ENCODE results near the gene CNBP.
"Not testable (repeated sequence)": the region's sequence is repeated elsewhere in the genome, so short reads cannot be mapped to it uniquely, and the experiment has no call there.

Gene CNBP

DNA sequence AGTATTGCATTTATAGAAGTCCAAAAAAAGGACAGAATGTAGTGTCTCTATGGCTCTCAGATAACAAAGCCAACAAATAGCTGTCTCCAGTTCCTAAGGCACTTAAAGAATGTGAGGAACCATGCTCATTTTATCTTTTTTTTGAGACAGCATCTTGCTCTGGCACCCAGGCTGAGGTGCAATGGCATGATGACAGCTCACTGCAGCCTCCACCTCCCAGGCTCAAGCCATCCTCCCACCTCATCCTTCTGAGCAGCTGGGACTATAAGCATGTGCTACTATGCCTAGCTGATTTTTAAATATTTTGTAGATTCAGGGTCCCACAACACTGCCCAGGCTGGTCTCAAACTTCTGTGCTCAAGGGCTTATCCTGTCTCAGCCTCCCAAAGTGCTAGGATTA is 38.9 kb downstream of the CNBP start (continued):
- TF ChIP-seq, protein P1, sequence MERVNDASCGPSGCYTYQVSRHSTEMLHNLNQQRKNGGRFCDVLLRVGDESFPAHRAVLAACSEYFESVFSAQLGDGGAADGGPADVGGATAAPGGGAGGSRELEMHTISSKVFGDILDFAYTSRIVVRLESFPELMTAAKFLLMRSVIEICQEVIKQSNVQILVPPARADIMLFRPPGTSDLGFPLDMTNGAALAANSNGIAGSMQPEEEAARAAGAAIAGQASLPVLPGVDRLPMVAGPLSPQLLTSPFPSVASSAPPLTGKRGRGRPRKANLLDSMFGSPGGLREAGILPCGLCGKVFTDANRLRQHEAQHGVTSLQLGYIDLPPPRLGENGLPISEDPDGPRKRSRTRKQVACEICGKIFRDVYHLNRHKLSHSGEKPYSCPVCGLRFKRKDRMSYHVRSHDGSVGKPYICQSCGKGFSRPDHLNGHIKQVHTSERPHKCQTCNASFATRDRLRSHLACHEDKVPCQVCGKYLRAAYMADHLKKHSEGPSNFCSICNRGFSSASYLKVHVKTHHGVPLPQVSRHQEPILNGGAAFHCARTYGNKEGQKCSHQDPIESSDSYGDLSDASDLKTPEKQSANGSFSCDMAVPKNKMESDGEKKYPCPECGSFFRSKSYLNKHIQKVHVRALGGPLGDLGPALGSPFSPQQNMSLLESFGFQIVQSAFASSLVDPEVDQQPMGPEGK (CRISPR knock-in tag; IDR thresholded peaks at IDR 0.05; ENCODE audit: borderline replicate concordance) = no peak
- TF ChIP-seq CSDC2 (CRISPR knock-in tag; IDR thresholded peaks at IDR 0.05) (no peak), TOX (CRISPR knock-in tag; IDR thresholded peaks at IDR 0.05; ENCODE audit: borderline replicate concordance) (no peak)
- TF ChIP-seq, protein P2, sequence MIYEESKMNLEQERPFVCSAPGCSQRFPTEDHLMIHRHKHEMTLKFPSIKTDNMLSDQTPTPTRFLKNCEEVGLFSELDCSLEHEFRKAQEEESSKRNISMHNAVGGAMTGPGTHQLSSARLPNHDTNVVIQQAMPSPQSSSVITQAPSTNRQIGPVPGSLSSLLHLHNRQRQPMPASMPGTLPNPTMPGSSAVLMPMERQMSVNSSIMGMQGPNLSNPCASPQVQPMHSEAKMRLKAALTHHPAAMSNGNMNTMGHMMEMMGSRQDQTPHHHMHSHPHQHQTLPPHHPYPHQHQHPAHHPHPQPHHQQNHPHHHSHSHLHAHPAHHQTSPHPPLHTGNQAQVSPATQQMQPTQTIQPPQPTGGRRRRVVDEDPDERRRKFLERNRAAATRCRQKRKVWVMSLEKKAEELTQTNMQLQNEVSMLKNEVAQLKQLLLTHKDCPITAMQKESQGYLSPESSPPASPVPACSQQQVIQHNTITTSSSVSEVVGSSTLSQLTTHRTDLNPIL (CRISPR knock-in tag; IDR thresholded peaks at IDR 0.05; ENCODE audit: low read depth) = no peak

DNA sequence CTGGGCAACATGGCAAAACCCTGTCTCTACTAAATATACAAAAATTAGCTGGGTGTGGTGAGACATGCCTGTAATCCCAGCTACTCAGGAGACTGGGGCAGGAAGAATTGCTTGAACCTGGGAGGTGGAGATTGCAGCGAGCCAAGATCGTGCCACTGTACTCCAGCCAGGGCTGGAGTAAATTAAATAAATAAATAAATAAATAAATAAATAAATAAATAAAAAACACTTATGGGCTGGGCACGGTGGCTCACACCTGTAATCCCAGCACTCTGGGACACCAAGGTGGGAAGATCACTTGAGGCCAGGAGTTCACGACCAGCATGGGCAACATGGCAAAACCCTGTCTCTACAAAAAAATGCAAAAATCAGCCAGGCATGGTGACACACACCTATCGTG is 42.7 kb downstream of the CNBP start:
- ATAC-seq = not testable (repeated sequence)

DNA sequence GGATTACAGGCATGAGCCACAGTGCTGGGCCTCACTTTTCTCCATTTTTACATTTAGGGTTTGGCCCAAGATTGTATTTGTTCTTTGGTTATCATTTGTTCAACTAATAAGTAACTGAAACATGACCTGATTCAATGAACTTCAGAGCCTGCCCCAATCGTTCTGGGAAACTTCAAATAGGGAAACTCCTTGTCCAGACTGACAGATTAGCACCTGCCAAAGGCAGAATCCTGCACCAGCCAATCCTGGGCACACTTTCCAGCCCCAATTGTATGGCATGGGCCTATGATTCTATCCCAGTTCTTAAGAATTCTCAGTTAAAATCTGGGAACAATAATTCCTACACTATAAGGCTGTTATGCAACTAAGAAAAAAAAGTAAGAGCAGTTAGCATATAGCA is 43.8 kb downstream of the CNBP start:
- ATAC-seq = no peak
- TF ChIP-seq ZFP30 (CRISPR knock-in tag; IDR thresholded peaks at IDR 0.05) = no peak
- TF ChIP-seq TOX (CRISPR knock-in tag; IDR thresholded peaks at IDR 0.05; ENCODE audit: borderline replicate concordance) = no peak
- no peak for TF ChIP-seq ZC3H10 (CRISPR knock-in tag; IDR thresholded peaks at IDR 0.05)
- TF ChIP-seq POU6F1 (CRISPR knock-in tag; IDR thresholded peaks at IDR 0.05; ENCODE audit: borderline replicate concordance, low read depth) = no peak
- TF ChIP-seq GLIS3 (CRISPR knock-in tag; IDR thresholded peaks at IDR 0.05) = no peak
- no peak for TF ChIP-seq ARNTL (CRISPR knock-in tag; IDR thresholded peaks at IDR 0.05; ENCODE audit: borderline replicate concordance, low read depth)
- TF ChIP-seq RARB (CRISPR knock-in tag; IDR thresholded peaks at IDR 0.05) = no peak

- ATAC-seq = not testable (repeated sequence)
These were observed 47.4 kb downstream of the CNBP start for GRCh38 chr3:129136275-129136674.

- ATAC-seq = no peak
- TF ChIP-seq ZNF70 (CRISPR knock-in tag; IDR thresholded peaks at IDR 0.05) (no peak), ZNF565 (CRISPR knock-in tag; conservative IDR thresholded peaks at IDR 0.05; ENCODE audit: low read depth) (no peak), POU6F1 (CRISPR knock-in tag; IDR thresholded peaks at IDR 0.05; ENCODE audit: borderline replicate concordance, low read depth) (no peak), CSRNP3 (CRISPR knock-in tag; IDR thresholded peaks at IDR 0.05) (no peak), TOX (CRISPR knock-in tag; IDR thresholded peaks at IDR 0.05; ENCODE audit: borderline replicate concordance) (no peak), CSDC2 (CRISPR knock-in tag; IDR thresholded peaks at IDR 0.05) (no peak), ZFP3 (CRISPR knock-in tag; IDR thresholded peaks at IDR 0.05) (no peak), PPARA (CRISPR knock-in tag; IDR thresholded peaks at IDR 0.05; ENCODE audit: borderline replicate concordance) (no peak), RARB (CRISPR knock-in tag; IDR thresholded peaks at IDR 0.05) (no peak), BACH2 (CRISPR knock-in tag; IDR thresholded peaks at IDR 0.05; ENCODE audit: borderline replicate concordance) (no peak), OSR1 (CRISPR knock-in tag; IDR thresholded peaks at IDR 0.05) (no peak), ISL1 (CRISPR knock-in tag; IDR thresholded peaks at IDR 0.05) (no peak)
- TF ChIP-seq, protein P2 (CRISPR knock-in tag; IDR thresholded peaks at IDR 0.05; ENCODE audit: low read depth) = no peak
These were observed 51.4 kb downstream of the CNBP start for GRCh38 chr3:129132097-129132866.

All from SK-N-SH treated with all-trans-retinoic acid at 6 μM for 48 hours (cell line).